A549 (cell line): Measurements from ENCODE around the gene FSCN2. TPM values are rescaled to one million over a fixed set of nuclear protein-coding genes. Genes with fewer than 3 reads are reported as not detected.

Experiments
- ATAC-seq, 2 experiments: fragments of 200-7000 bp in 1 of 2; fragments of >200 bp in 1 of 2; cut with Nextera tagmentation in 1 of 2; cut with Tn5 transposase in 1 of 2; 3 replicates each; pipeline versions ENCODE4 v1.8.0 to v1.9.1; 2018 to 2020; ENCODE audit warnings: mild to moderate bottlenecking in 1 of 2, moderate library complexity in 1 of 2
- CTCF ChIA-PET: fragments of 300-600 bp; sonication (Branson Sonifier 250); formaldehyde crosslinking; extraction: SDS; loops from one replicate; lab custom pipeline; 2021; ENCODE audit warnings: antibody characterized with exemption, inconsistent platforms; lab: Yijun Ruan, JAX
- POLR2A ChIA-PET: fragments of 350-600 bp; formaldehyde crosslinking; extraction: SDS; loops from one replicate; lab custom pipeline; 2021; ENCODE audit warnings: antibody characterized with exemption, inconsistent platforms; lab: Yijun Ruan, JAX
- DNase-seq, 2 experiments: peaks; one replicate each; pipeline versions ENCODE4 v3.0.0 to v3.0.0-alpha.2; 2011 to 2016; ENCODE audit warnings: low read depth in 1 of 2, low spot score in 1 of 2
- FAIRE-seq: peaks from 2 replicates; lab custom pipeline; 2011; peaks lifted over from hg19 to GRCh38; lab: Jason Lieb, UNC
- H3K27ac ChIP-seq, 2 experiments: fragments of >200 bp; sonication (Bioruptor Twin); formaldehyde crosslinking; 3 replicates each; pipeline ENCODE4 v1.5.1; 2016 to 2017
- H3K4me1 ChIP-seq: fragments of >200 bp; sonication (Bioruptor Twin); formaldehyde crosslinking; 3 replicates; pipeline ENCODE4 v1.6.1; 2016
- H3K4me2 ChIP-seq: fragments of >200 bp; sonication (Bioruptor Twin); formaldehyde crosslinking; 3 replicates; pipeline ENCODE4 v1.6.1; 2016
- H3K4me3 ChIP-seq: fragments of >200 bp; sonication (Bioruptor Twin); formaldehyde crosslinking; 3 replicates; pipeline ENCODE4 v1.5.1; 2016
- H3K9me3 ChIP-seq: fragments of >200 bp; sonication (Bioruptor Twin); formaldehyde crosslinking; 3 replicates; pipeline ENCODE4 v1.6.1; 2016
- CHD2 ChIP-seq: fragments of 150-350 bp; IDR thresholded peaks from 2 replicates; pipeline ENCODE4 v1.6.1; 2014; ENCODE audit warnings: low read length; ENCODE audit not compliant: partially characterized antibody
- CHD4 ChIP-seq: fragments of 200-600 bp; sonication (generic); IDR thresholded peaks from 2 replicates; pipeline ENCODE4 v1.6.1; 2016; ENCODE audit warnings: antibody characterized with exemption, mild to moderate bottlenecking, borderline replicate concordance
- ESRRA ChIP-seq: fragments of 150-350 bp; IDR thresholded peaks from 2 replicates; pipeline ENCODE4 v1.6.1; 2014; ENCODE audit warnings: mild to moderate bottlenecking, low read length, borderline replicate concordance
- FOSL2 ChIP-seq, 2 experiments: fragments of 450-650 bp in 1 of 2; fragments of >200 bp in 1 of 2; sonication (Bioruptor Twin) in 1 of 2; formaldehyde crosslinking; IDR thresholded peaks; 2 replicates each; pipeline versions ENCODE4 v1.5.0 to v1.6.1; 2016 to 2020; ENCODE audit warnings: mild to moderate bottlenecking in 1 of 2, moderate library complexity in 1 of 2
- FOXS1 ChIP-seq: fragments of 250-450 bp; sonication (Bioruptor Pico); IDR thresholded peaks from 2 replicates; pipeline ENCODE4 v1.5.0; 2020; ENCODE audit warnings: mild to moderate bottlenecking, moderate library complexity
- HDAC2 ChIP-seq: fragments of 200-600 bp; sonication (generic); IDR thresholded peaks from 2 replicates; pipeline ENCODE4 v1.6.1; 2016
- HES2 ChIP-seq: fragments of >200 bp; sonication (Bioruptor Twin); formaldehyde crosslinking; IDR thresholded peaks from 2 replicates; pipeline ENCODE4 v1.6.1; 2016
- HOXB13 ChIP-seq: fragments of 250-450 bp; sonication (Bioruptor Pico); IDR thresholded peaks from 2 replicates; pipeline ENCODE4 v1.5.0; 2020; ENCODE audit warnings: low read depth, mild to moderate bottlenecking, moderate library complexity
- KDM1A ChIP-seq: fragments of 200-600 bp; sonication (generic); IDR thresholded peaks from 2 replicates; pipeline ENCODE4 v1.6.1; 2016; ENCODE audit warnings: low read depth, mild to moderate bottlenecking
- MAFK ChIP-seq: fragments of 450-650 bp; IDR thresholded peaks from 2 replicates; pipeline ENCODE4 v1.6.1; 2014; ENCODE audit not compliant: partially characterized antibody
- MAX ChIP-seq: IDR thresholded peaks from 2 replicates; pipeline ENCODE4 v1.6.1; 2012
- MAZ ChIP-seq: fragments of 150-350 bp; IDR thresholded peaks from 2 replicates; pipeline ENCODE4 v1.6.1; 2014; ENCODE audit warnings: antibody characterized with exemption, low read depth, low read length, borderline replicate concordance
- MYC ChIP-seq: IDR thresholded peaks from 2 replicates; pipeline ENCODE4 v1.6.1; 2012; ENCODE audit warnings: mild to moderate bottlenecking, inconsistent platforms, low read length, improper control_type of control experiment, borderline replicate concordance
- NPAS2 ChIP-seq: fragments of 250-450 bp; sonication (Bioruptor Pico); IDR thresholded peaks from 2 replicates; pipeline ENCODE4 v1.8.0; 2022; ENCODE audit warnings: mild to moderate bottlenecking, moderate library complexity, borderline replicate concordance
- RFX5 ChIP-seq: fragments of 450-650 bp; IDR thresholded peaks from 2 replicates; pipeline ENCODE4 v1.7.1; 2014; ENCODE audit warnings: antibody characterized with exemption, mild to moderate bottlenecking, moderate library complexity
- RNF2 ChIP-seq: fragments of 200-600 bp; sonication (generic); IDR thresholded peaks from 2 replicates; pipeline ENCODE4 v1.6.1; 2016; ENCODE audit warnings: low read depth, mild to moderate bottlenecking, antibody characterized with exemption, moderate library complexity, borderline replicate concordance
- TP53 ChIP-seq: fragments of 250-450 bp; sonication (Bioruptor Pico); IDR thresholded peaks from 2 replicates; pipeline ENCODE4 v1.5.0; 2021; ENCODE audit warnings: mild to moderate bottlenecking, moderate library complexity
- USF2 ChIP-seq: fragments of 450-650 bp; IDR thresholded peaks from 2 replicates; pipeline ENCODE4 v1.6.1; 2014; ENCODE audit warnings: antibody characterized with exemption
- ZFP36 ChIP-seq: fragments of 450-650 bp; IDR thresholded peaks from 2 replicates; pipeline ENCODE4 v1.6.1; 2014; ENCODE audit warnings: borderline replicate concordance; ENCODE audit not compliant: partially characterized antibody
- WGBS: methylation state at CpG from one replicate; pipeline ENCODE4 v1.1.6; 2017; ENCODE audit errors: missing lambda C conversion rate; 5-methylcytosine and 5-hydroxymethylcytosine counted together
- polyA plus RNA-seq, 4 experiments: library from polyadenylated mRNA; depleted of rRNA in 3 of 4; stranded (reverse); fragments of >200 nt; fragmentation: RNase III in 1 of 4; extraction: RNeasy Plus Mini Kit Qiagen cat#74134 plus additional on column Dnase treatment in 1 of 4; gene quantifications; 2 replicates in 3 of 4; 3 replicates in 1 of 4; pipeline ENCODE4 v1.2.3, GENCODE V29; 2011 to 2017

FSCN2 gene
- polyA plus RNA-seq, 2 of the 4 experiments (the other 2 are of a cell fraction): 0.84 to 1.3 TPM

- ChIA-PET POLR2A (interaction anchor here (0.6 kb wide), 1 partner anchor 171 kb away, joined by 3 read pairs; no protein-coding TSS in a partner anchor), CTCF (interaction anchor here (2.8 to 45.0 kb wide), 3 partner anchors 10 to 35 kb away, joined by 14 to 1604 read pairs (median 28); no protein-coding TSS in a partner anchor)
- no peaks in the 10 kb centered on the region for H3K9me3 ChIP-seq
- H3K27ac ChIP-seq: no peak overlapping the region
- no peak for ATAC-seq
- H3K4me1 ChIP-seq: peaks cover 15% of the 10 kb centered on the region
- WGBS: 87% methylated on average over 16 of the region's 16 CpGs
- TF ChIP-seq CHD2: no peak
- no peak for TF ChIP-seq NPAS2 (CRISPR knock-in tag)
- DNase-seq: no peak
- no peak for FAIRE-seq
- no peak overlapping the region for H3K4me2 ChIP-seq
- no peak overlapping the region for H3K4me3 ChIP-seq
These were observed 20.9 kb downstream of the FSCN2 start for GRCh38 chr17:81549031-81549557.

- no peak for FAIRE-seq
- 92% methylated on average over 8 of the region's 8 CpGs for WGBS
- Histone ChIP-seq H3K4me1 (peaks cover 20% of the 10 kb centered on the region), H3K9me3 (no peaks in the 10 kb centered on the region)
- CTCF ChIA-PET: interaction anchor here (0.6 to 45.0 kb wide), 5 partner anchors 9 to 267 kb away, joined by 3 to 1604 read pairs (median 28); no protein-coding TSS in a partner anchor
- no peak for DNase-seq
- TF ChIP-seq KDM1A (no peak), CHD2 (no peak), FOSL2 (IDR thresholded peaks at IDR 0.05) (no peak), FOSL2 (CRISPR knock-in tag; IDR thresholded peaks at IDR 0.05) (no peak), HOXB13 (CRISPR knock-in tag) (no peak), USF2 (no peak), HES2 (no peak), RFX5 (no peak), TP53 (CRISPR knock-in tag) (no peak), FOXS1 (CRISPR knock-in tag) (no peak), ESRRA (no peak), RNF2 (no peak), MAFK (no peak), HDAC2 (no peak)
- TF ChIP-seq, all 56 proteins: peak for 0
- no peak overlapping the region for H3K4me3 ChIP-seq
- H3K4me2 ChIP-seq: no peak overlapping the region
- H3K27ac ChIP-seq: no peak overlapping the region
- no peak for ATAC-seq
- POLR2A ChIA-PET: no interaction called here
These were observed 21.6 kb downstream of the FSCN2 start for GRCh38 chr17:81549826-81550225.

- H3K4me2 ChIP-seq: no peak overlapping the region
- ChIA-PET POLR2A (no interaction called here), CTCF (interaction anchor here (0.6 to 45.0 kb wide), 5 partner anchors 9 to 267 kb away, joined by 3 to 1604 read pairs (median 28); no protein-coding TSS in a partner anchor)
- 94% methylated on average over 13 of the region's 15 CpGs for WGBS
- FAIRE-seq (no peak), DNase-seq (no peak), ATAC-seq (no peak)
- no peak overlapping the region for H3K4me3 ChIP-seq
- TF ChIP-seq CHD4 (no peak), MAZ (no peak), ZFP36 (no peak), MYC (no peak), HES2 (no peak), MAX (no peak), HDAC2 (no peak)
- no peaks in the 10 kb centered on the region for H3K9me3 ChIP-seq
- H3K27ac ChIP-seq: no peak overlapping the region
- peaks cover 21% of the 10 kb centered on the region for H3K4me1 ChIP-seq
These were observed 22.1 kb downstream of the FSCN2 start for GRCh38 chr17:81550285-81550684.
